Measurements from ENCODE around the gene DUSP16.

DUSP16 gene

GRCh38 chr12:12452326-12452902, 110.2 kb downstream of the DUSP16 start:
- H3K4me2 ChIP-seq (ENCODE audit: insufficient read depth, low read length): no peak overlapping the region
- DNase-seq: no peak
- TF ChIP-seq, protein P1, sequence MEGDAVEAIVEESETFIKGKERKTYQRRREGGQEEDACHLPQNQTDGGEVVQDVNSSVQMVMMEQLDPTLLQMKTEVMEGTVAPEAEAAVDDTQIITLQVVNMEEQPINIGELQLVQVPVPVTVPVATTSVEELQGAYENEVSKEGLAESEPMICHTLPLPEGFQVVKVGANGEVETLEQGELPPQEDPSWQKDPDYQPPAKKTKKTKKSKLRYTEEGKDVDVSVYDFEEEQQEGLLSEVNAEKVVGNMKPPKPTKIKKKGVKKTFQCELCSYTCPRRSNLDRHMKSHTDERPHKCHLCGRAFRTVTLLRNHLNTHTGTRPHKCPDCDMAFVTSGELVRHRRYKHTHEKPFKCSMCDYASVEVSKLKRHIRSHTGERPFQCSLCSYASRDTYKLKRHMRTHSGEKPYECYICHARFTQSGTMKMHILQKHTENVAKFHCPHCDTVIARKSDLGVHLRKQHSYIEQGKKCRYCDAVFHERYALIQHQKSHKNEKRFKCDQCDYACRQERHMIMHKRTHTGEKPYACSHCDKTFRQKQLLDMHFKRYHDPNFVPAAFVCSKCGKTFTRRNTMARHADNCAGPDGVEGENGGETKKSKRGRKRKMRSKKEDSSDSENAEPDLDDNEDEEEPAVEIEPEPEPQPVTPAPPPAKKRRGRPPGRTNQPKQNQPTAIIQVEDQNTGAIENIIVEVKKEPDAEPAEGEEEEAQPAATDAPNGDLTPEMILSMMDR (IDR thresholded peaks at IDR 0.05; ENCODE audit: borderline replicate concordance, extremely low read depth, low read length, poor library complexity, severe bottlenecking): no peak
- TF ChIP-seq EZH2 (IDR thresholded peaks at IDR 0.05; ENCODE audit: borderline replicate concordance, low read depth, low read length, severe bottlenecking): no peak
- no peaks in the 10 kb centered on the region for H3K36me3 ChIP-seq (ENCODE audit: insufficient read depth, low read length)
- H4K20me1 ChIP-seq (ENCODE audit: insufficient read depth, low read length): peaks cover 5% of the 10 kb centered on the region; the same call in 1 of the 2 replicates
- H3K4me3 ChIP-seq (ENCODE audit: low read depth in 1 of 2, low read length in 2 of 2): no peak overlapping the region
- no peaks in the 10 kb centered on the region for H3K79me2 ChIP-seq (ENCODE audit: insufficient read depth, low read length)
- no peaks in the 10 kb centered on the region for H3K4me1 ChIP-seq (ENCODE audit: insufficient read depth, low read length)
- no peak overlapping the region for H3K27ac ChIP-seq (ENCODE audit: low read length)
- no peaks in the 10 kb centered on the region for H3K27me3 ChIP-seq (ENCODE audit: insufficient read depth, low read length, poor library complexity)
- ATAC-seq (ENCODE audit: insufficient read depth, low read depth): no peak
- no peaks in the 10 kb centered on the region for H3K9me3 ChIP-seq (ENCODE audit: insufficient read depth, low read length, severe bottlenecking)
- H2AFZ ChIP-seq (ENCODE audit: low read depth, low read length): no peak overlapping the region
- no peak overlapping the region for H3K9ac ChIP-seq (ENCODE audit: low read depth, low read length)

- Histone ChIP-seq H3K9me3 (ENCODE audit: insufficient read depth, low read length, severe bottlenecking) (no peaks in the 10 kb centered on the region), H3K9ac (ENCODE audit: low read depth, low read length) (no peak overlapping the region), H3K79me2 (ENCODE audit: insufficient read depth, low read length) (no peaks in the 10 kb centered on the region), H3K4me1 (ENCODE audit: insufficient read depth, low read length) (no peaks in the 10 kb centered on the region), H2AFZ (ENCODE audit: low read depth, low read length) (no peak overlapping the region), H3K36me3 (ENCODE audit: insufficient read depth, low read length) (no peaks in the 10 kb centered on the region), H3K4me3 (ENCODE audit: low read depth in 1 of 2, low read length in 2 of 2) (no peak overlapping the region), H4K20me1 (ENCODE audit: insufficient read depth, low read length) (peaks cover 5% of the 10 kb centered on the region; the same call in 1 of the 2 replicates), H3K27me3 (ENCODE audit: insufficient read depth, low read length, poor library complexity) (no peaks in the 10 kb centered on the region), H3K4me2 (ENCODE audit: insufficient read depth, low read length) (no peak overlapping the region), H3K27ac (ENCODE audit: low read length) (no peak overlapping the region)
- TF ChIP-seq EZH2 (IDR thresholded peaks at IDR 0.05; ENCODE audit: borderline replicate concordance, low read depth, low read length, severe bottlenecking): no peak
- TF ChIP-seq, protein P1 (IDR thresholded peaks at IDR 0.05; ENCODE audit: borderline replicate concordance, extremely low read depth, low read length, poor library complexity, severe bottlenecking): no peak
- no peak for DNase-seq
- no peak for ATAC-seq (ENCODE audit: insufficient read depth, low read depth)
Observed at GRCh38 chr12:12451098-12451497, 111.6 kb downstream of the DUSP16 start.

- no peaks in the 10 kb centered on the region for H3K4me1 ChIP-seq (ENCODE audit: insufficient read depth, low read length)
- DNase-seq (no peak), ATAC-seq (ENCODE audit: insufficient read depth, low read depth) (no peak)
- H2AFZ ChIP-seq (ENCODE audit: low read depth, low read length): no peak overlapping the region
- H3K9me3 ChIP-seq (ENCODE audit: insufficient read depth, low read length, severe bottlenecking): no peaks in the 10 kb centered on the region
- H3K9ac ChIP-seq (ENCODE audit: low read depth, low read length): no peak overlapping the region
- H3K27ac ChIP-seq (ENCODE audit: low read length): no peak overlapping the region
- no peaks in the 10 kb centered on the region for H3K36me3 ChIP-seq (ENCODE audit: insufficient read depth, low read length)
- no peaks in the 10 kb centered on the region for H3K79me2 ChIP-seq (ENCODE audit: insufficient read depth, low read length)
- H3K4me3 ChIP-seq (ENCODE audit: low read depth in 1 of 2, low read length in 2 of 2): no peak overlapping the region
- H4K20me1 ChIP-seq (ENCODE audit: insufficient read depth, low read length): peaks cover 5% of the 10 kb centered on the region; the same call in 1 of the 2 replicates
- no peaks in the 10 kb centered on the region for H3K27me3 ChIP-seq (ENCODE audit: insufficient read depth, low read length, poor library complexity)
- no peak for TF ChIP-seq EZH2 (IDR thresholded peaks at IDR 0.05; ENCODE audit: borderline replicate concordance, low read depth, low read length, severe bottlenecking)
- TF ChIP-seq, protein P1 (IDR thresholded peaks at IDR 0.05; ENCODE audit: borderline replicate concordance, extremely low read depth, low read length, poor library complexity, severe bottlenecking): no peak
- H3K4me2 ChIP-seq (ENCODE audit: insufficient read depth, low read length): no peak overlapping the region
Observed at GRCh38 chr12:12450043-12450471, 112.6 kb downstream of the DUSP16 start.
